Adrenal gland (tissue), 12 donors: ENCODE data around the gene VAC14. TPM values are rescaled to one million over a fixed set of nuclear protein-coding genes. Genes with fewer than 3 reads are reported as not detected.

Experiments
- DNase-seq, 7 donors: peaks; one replicate each; pipeline ENCODE4 v3.0.0-alpha.2; 2019 to 2020
- H3K27ac ChIP-seq, 5 donors: fragments of 200-600 bp; sonication (generic) in 4 of 5; 1 replicate in 3 of 5; 2 replicates in 2 of 5; pipeline versions ENCODE4 v1.5.1 to v1.8.0; 2016 to 2020; ENCODE audit warnings: mild to moderate bottlenecking in 1 of 5
- H3K27me3 ChIP-seq: fragments of 200-600 bp; 2 replicates; pipeline ENCODE4 v1.8.0; 2021
- H3K36me3 ChIP-seq, 2 donors: fragments of 200-600 bp; replicated peaks in 1 of 2; 1 replicate in 1 of 2; 2 replicates in 1 of 2; pipeline versions ENCODE4 v1.5.1 to v1.8.0; 2018 to 2022
- H3K4me1 ChIP-seq, 2 donors: fragments of 200-600 bp; replicated peaks in 1 of 2; 1 replicate in 1 of 2; 2 replicates in 1 of 2; pipeline versions ENCODE4 v1.5.1 to v1.8.0; 2018 to 2021
- H3K4me3 ChIP-seq, 4 donors: fragments of 200-600 bp; sonication (generic) in 3 of 4; one replicate each; pipeline ENCODE4 v1.5.1; 2016 to 2018
- H3K9me3 ChIP-seq, 3 donors: fragments of 200-600 bp; sonication (generic) in 1 of 3; replicated peaks in 1 of 3; 1 replicate in 2 of 3; 2 replicates in 1 of 3; pipeline versions ENCODE4 v1.5.1 to v1.8.0; 2016 to 2021
- CTCF ChIP-seq, 6 experiments: fragments of 450-650 bp in 4 of 6; fragments of 200-600 bp in 2 of 6; sonication (generic) in 1 of 6; IDR thresholded peaks; 1 replicate in 5 of 6; 2 replicates in 1 of 6; pipeline versions ENCODE4 v1.5.1 to v1.8.0; 2016 to 2021; ENCODE audit warnings: antibody characterized with exemption in 6 of 6, mild to moderate bottlenecking in 2 of 6, moderate library complexity in 1 of 6
- POLR2A ChIP-seq, 2 donors: fragments of 450-650 bp; IDR thresholded peaks; one replicate each; pipeline ENCODE4 v1.6.1; 2017; ENCODE audit warnings: antibody characterized with exemption in 2 of 2, mild to moderate bottlenecking in 2 of 2, moderate library complexity in 1 of 2
- WGBS, 4 donors: extraction: QIAGEN DNeasy Blood & Tissue Kit in 2 of 4; methylation state at CpG; one replicate each; pipeline versions ENCODE4 v1.1.5 to v1.1.7; 2013 to 2017; 5-methylcytosine and 5-hydroxymethylcytosine counted together
- intact Hi-C, 2 donors: fragments of 100-400 bp; cut with DNase I; formaldehyde crosslinking; loops; one replicate each; pipeline versions ENCODE4 v1.14.1 to v1.15.0; 2022 to 2023
- polyA plus RNA-seq, 3 donors: library from polyadenylated mRNA; stranded (reverse); fragments of 200-250 nt in 2 of 3; fragments of 350-450 nt in 1 of 3; fragmentation: Illumina TruSeq in 1 of 3; extraction: RNeasy Lipid Tissue Mini Kit (QIAGEN cat#74804) in 1 of 3; gene quantifications; one replicate each; pipeline ENCODE4 v1.2.3, GENCODE V29; 2013 to 2014
- total RNA-seq, 9 donors: library from RNA; depleted of rRNA in 4 of 9; stranded (reverse); fragments of >200 nt in 4 of 9; fragments of 120-200 nt in 1 of 9; fragmentation: NEBNext Ultra II Directional in 1 of 9; extraction: Animal tissue kit (Norgen Biotek cat#: 25700) in 1 of 9; gene quantifications; one replicate each; pipeline versions ENCODE4 v1.1.0 to v1.2.4, GENCODE V29; 2013 to 2023
- donor health status: healthy with polysubstance abuse.
- donor health status: Bipolar disorder and iron deficiency.
- donor health status: DM: yes; HTN: yes; CAD: no.
- donor health status: DM: no; HTN: no; CAD: no.
- donor health status: DM: no; HTN: no; CAD: no.
- donor health status: DM: yes; HTN: yes; CAD: no.

VAC14 gene
- total and polyA plus RNA-seq, 12 donors = 24.6 to 74.8 (median 50.1) TPM

GRCh38 chr16:70684146-70685060 lies 116.6 kb downstream of the VAC14 start:
- intact Hi-C loops = loop anchor here in 1 of 2 donors (5.0 kb wide), 1 partner anchor 73 kb away; no protein-coding TSS in a partner anchor
- peak overlapping the region in 3 of 5 donors; percentile 75 to 96 (median 87) for H3K27ac ChIP-seq
- no peaks in the 10 kb centered on the region for H3K9me3 ChIP-seq
- peak overlapping the region in 3 of 4 donors; percentile 49 to 90 (median 68) for H3K4me3 ChIP-seq
- H3K27me3 ChIP-seq = no peaks in the 10 kb centered on the region
- no peak for TF ChIP-seq CTCF (IDR thresholded peaks at IDR 0.05)
- no peak for TF ChIP-seq POLR2A (IDR thresholded peaks at IDR 0.05)
- peak in 4 of 7 donors; percentile 50 to 70 (median 58) for DNase-seq
- peaks cover 0 to 8% of the 10 kb centered on the region in 2 donors for H3K36me3 ChIP-seq
- WGBS, 4 donors = 30 to 43% (median 34%) methylated on average over 10 to 14 of the region's 14 CpGs
- H3K4me1 ChIP-seq = peaks cover 42 to 73% of the 10 kb centered on the region in 2 donors

- Histone ChIP-seq H3K27me3 (no peaks in the 10 kb centered on the region), H3K9me3 (no peaks in the 10 kb centered on the region), H3K4me1 (peaks cover 42 to 65% of the 10 kb centered on the region in 2 donors), H3K4me3 (peak overlapping the region in 1 of 4 donors; percentile 90), H3K36me3 (peaks cover 0 to 19% of the 10 kb centered on the region in 2 donors), H3K27ac (peak overlapping the region in 3 of 5 donors; percentile 3 to 96 (median 87))
- no peak for TF ChIP-seq CTCF (IDR thresholded peaks at IDR 0.05)
- no peak for TF ChIP-seq POLR2A (IDR thresholded peaks at IDR 0.05)
- 65 to 74% (median 67%) methylated on average over 2 to 13 of the region's 13 CpGs for WGBS, 4 donors
- no peak for DNase-seq
- intact Hi-C loops = loop anchor here in 1 of 2 donors (5.0 kb wide), 1 partner anchor 74 kb away; no protein-coding TSS in a partner anchor
Measured at GRCh38 chr16:70683146-70683944, 117.6 kb downstream of the VAC14 start.

- peak overlapping the region in 3 of 5 donors; percentile 60 to 96 (median 87) for H3K27ac ChIP-seq
- 63 to 80% (median 66%) methylated on average over 11 to 14 of the region's 14 CpGs for WGBS, 4 donors
- no peak overlapping the region for H3K4me3 ChIP-seq
- peaks cover 42 to 60% of the 10 kb centered on the region in 2 donors for H3K4me1 ChIP-seq
- peaks cover 0 to 27% of the 10 kb centered on the region in 2 donors for H3K36me3 ChIP-seq
- no peaks in the 10 kb centered on the region for H3K27me3 ChIP-seq
- no peak for TF ChIP-seq POLR2A (IDR thresholded peaks at IDR 0.05)
- no peak for TF ChIP-seq CTCF (IDR thresholded peaks at IDR 0.05)
- intact Hi-C loops = loop anchor here in 1 of 2 donors (5.0 kb wide), 1 partner anchor 75 kb away; no protein-coding TSS in a partner anchor
- DNase-seq = no peak
- no peaks in the 10 kb centered on the region for H3K9me3 ChIP-seq
Measured at GRCh38 chr16:70682239-70683145, 118.5 kb downstream of the VAC14 start.
